GM23338 (cell line): ENCODE results near the gene LRMDA. TPM values are rescaled to one million over a fixed set of nuclear protein-coding genes. Genes with fewer than 3 reads are reported as not detected.

ENCODE experiments used
- ATAC-seq: fragments of 200-7000 bp; cut with Tn5 transposase; 3 replicates; pipeline ENCODE4 v1.9.1; 2020
- DNase-seq: peaks from one replicate; pipeline ENCODE4 v3.0.0-alpha.2; 2015; ENCODE audit warnings: low spot score
- H2AFZ ChIP-seq: fragments of 200-600 bp; sonication (generic); 2 replicates; pipeline ENCODE4 v1.8.0; 2016; ENCODE audit warnings: antibody characterized with exemption, mild to moderate bottlenecking, moderate library complexity
- H3F3A ChIP-seq: fragments of 200-600 bp; sonication (generic); replicated peaks from 2 replicates; pipeline ENCODE4 v1.8.0; 2017; ENCODE audit warnings: antibody characterized with exemption, mixed run types, low read depth
- H3K27ac ChIP-seq: fragments of 200-600 bp; sonication (generic); 2 replicates; pipeline ENCODE4 v1.6.1; 2016; ENCODE audit warnings: low read depth
- H3K27me3 ChIP-seq: fragments of 200-600 bp; sonication (generic); 2 replicates; pipeline ENCODE4 v1.8.0; 2016; ENCODE audit warnings: mild to moderate bottlenecking, mixed run types, moderate library complexity; ENCODE audit not compliant: insufficient read depth
- H3K36me3 ChIP-seq: fragments of 200-600 bp; sonication (generic); 2 replicates; pipeline ENCODE4 v1.8.0; 2016; ENCODE audit warnings: mild to moderate bottlenecking; ENCODE audit not compliant: insufficient read depth
- H3K4me1 ChIP-seq: fragments of 200-600 bp; sonication (generic); 2 replicates; pipeline ENCODE4 v1.8.0; 2016; ENCODE audit warnings: mild to moderate bottlenecking, moderate library complexity; ENCODE audit not compliant: insufficient read depth
- H3K4me2 ChIP-seq: fragments of 200-600 bp; sonication (generic); 2 replicates; pipeline ENCODE4 v1.7.1; 2017; ENCODE audit warnings: mixed run types
- H3K4me3 ChIP-seq: fragments of 200-600 bp; sonication (generic); 2 replicates; pipeline ENCODE4 v1.6.1; 2016; ENCODE audit warnings: mixed run types
- H3K79me2 ChIP-seq: fragments of 200-600 bp; sonication (generic); replicated peaks from 2 replicates; pipeline ENCODE4 v1.8.0; 2017; ENCODE audit warnings: mild to moderate bottlenecking; ENCODE audit not compliant: insufficient read depth
- H3K9me2 ChIP-seq: fragments of 200-600 bp; sonication (generic); 2 replicates; pipeline ENCODE4 v1.8.0; 2017; ENCODE audit not compliant: insufficient read depth
- H4K20me1 ChIP-seq: fragments of 200-600 bp; sonication (generic); replicated peaks from 2 replicates; pipeline ENCODE4 v1.8.0; 2017; ENCODE audit warnings: mild to moderate bottlenecking; ENCODE audit not compliant: insufficient read depth
- H3K27ac Mint-ChIP-seq: 2 replicates; pipeline ENCODE4 v1.8.0; 2020; ENCODE audit warnings: inconsistent platforms, mild to moderate bottlenecking, moderate library complexity, mixed read lengths
- H3K27me3 Mint-ChIP-seq: 3 replicates; pipeline ENCODE4 v1.8.0; 2022; ENCODE audit warnings: low read depth, mild to moderate bottlenecking, moderate library complexity, mixed read lengths, inconsistent platforms; ENCODE audit not compliant: insufficient read depth, poor library complexity
- H3K36me3 Mint-ChIP-seq: 3 replicates; pipeline ENCODE4 v1.8.0; 2021; ENCODE audit warnings: low read depth, mild to moderate bottlenecking, inconsistent platforms, moderate library complexity, mixed read lengths
- H3K4me1 Mint-ChIP-seq: 3 replicates; pipeline ENCODE4 v1.8.0; 2020; ENCODE audit warnings: mild to moderate bottlenecking, inconsistent platforms, mixed read lengths
- H3K4me3 Mint-ChIP-seq: 3 replicates; pipeline ENCODE4 v1.8.0; 2021; ENCODE audit warnings: moderate library complexity, mild to moderate bottlenecking, inconsistent platforms, mixed read lengths
- H3K9me3 Mint-ChIP-seq: 3 replicates; pipeline ENCODE4 v1.8.0; 2020; ENCODE audit warnings: moderate library complexity, mild to moderate bottlenecking, inconsistent platforms, mixed read lengths
- CREB1 ChIP-seq: fragments of 250-450 bp; sonication (Bioruptor Pico); IDR thresholded peaks from 2 replicates; pipeline ENCODE4 v1.5.0; 2020; ENCODE audit warnings: low read depth, mild to moderate bottlenecking, moderate library complexity
- CTCF ChIP-seq, 2 experiments: fragments of 200-600 bp in 1 of 2; sonication (generic) in 1 of 2; conservative IDR thresholded peaks; 2 replicates each; pipeline versions ENCODE4 v1.5.1 to v1.6.1; 2016 to 2017; ENCODE audit warnings: antibody characterized with exemption in 2 of 2, low read depth in 2 of 2, mild to moderate bottlenecking in 2 of 2, moderate library complexity in 1 of 2
- EZH2 ChIP-seq: fragments of 200-600 bp; sonication (generic); IDR thresholded peaks from one replicate; pipeline ENCODE4 v1.8.0; 2017; ENCODE audit warnings: antibody characterized with exemption, mild to moderate bottlenecking, low read depth; ENCODE audit not compliant: unreplicated experiment
- EZH2phosphoT487 ChIP-seq: fragments of 200-600 bp; sonication (generic); IDR thresholded peaks from one replicate; pipeline ENCODE4 v1.8.1; 2018; ENCODE audit warnings: antibody characterized with exemption; ENCODE audit not compliant: unreplicated experiment
- JUNB ChIP-seq: IDR thresholded peaks from one replicate; pipeline ENCODE4 v1.6.1; 2016; ENCODE audit warnings: antibody characterized with exemption; ENCODE audit not compliant: unreplicated experiment
- NANOG ChIP-seq: IDR thresholded peaks from 2 replicates; pipeline ENCODE4 v1.6.1; 2016; ENCODE audit warnings: antibody characterized with exemption, borderline replicate concordance
- POLR2AphosphoS5 ChIP-seq: IDR thresholded peaks from 2 replicates; pipeline ENCODE4 v1.6.1; 2016; ENCODE audit warnings: antibody characterized with exemption, low read depth
- STAT1 ChIP-seq: IDR thresholded peaks from one replicate; pipeline ENCODE4 v1.6.1; 2016; ENCODE audit warnings: antibody characterized with exemption; ENCODE audit not compliant: unreplicated experiment
- ZNF114 ChIP-seq: fragments of 250-450 bp; sonication (Bioruptor Pico); IDR thresholded peaks from 2 replicates; pipeline ENCODE4 v1.5.0; 2020; ENCODE audit warnings: mild to moderate bottlenecking, moderate library complexity
- ZNF331 ChIP-seq: fragments of 250-450 bp; sonication (Bioruptor Pico); IDR thresholded peaks from 2 replicates; pipeline ENCODE4 v1.5.0; 2020; ENCODE audit warnings: low read depth, mild to moderate bottlenecking, moderate library complexity
- polyA plus RNA-seq: library from polyadenylated mRNA; unstranded; fragments of >200 nt; fragmentation: Nextera tagmentation; extraction: Ambion mirVana; gene quantifications from 2 replicates; pipeline ENCODE4 v1.2.1, GENCODE V29; 2016
- total RNA-seq: library from RNA; depleted of rRNA; stranded (reverse); fragments of >200 nt; shearing (Covaris generic); gene quantifications from 2 replicates; pipeline ENCODE4 v1.2.3, GENCODE V29; 2014
- TF ChIP-seq, protein P1 (sequence below): IDR thresholded peaks from one replicate; pipeline ENCODE4 v1.6.1; 2018; ENCODE audit warnings: antibody characterized with exemption; ENCODE audit not compliant: unreplicated experiment
- TF ChIP-seq, protein P2 (sequence below): IDR thresholded peaks from 2 replicates; pipeline ENCODE4 v1.6.1; 2016; ENCODE audit warnings: antibody characterized with exemption

The LRMDA gene
- total and polyA plus RNA-seq, 2 experiments from 2014 or later, result 0.90 to 1.8 TPM

- Histone ChIP-seq H3K4me2 (no peak overlapping the region), H3K27me3 (no peaks in the 10 kb centered on the region), H3F3A (no peaks in the 10 kb centered on the region), H2AFZ (no peak overlapping the region), H3K79me2 (no peaks in the 10 kb centered on the region), H3K36me3 (no peaks in the 10 kb centered on the region), H3K4me1 (peaks cover 12% of the 10 kb centered on the region), H3K4me3 (no peak overlapping the region), H3K27ac (no peak overlapping the region), H4K20me1 (no peaks in the 10 kb centered on the region), H3K9me2 (peaks cover 6% of the 10 kb centered on the region; the same call in 1 of the 2 replicates)
- DNase-seq (no peak), ATAC-seq (no peak)
- Mint-ChIP-seq H3K27me3 (peaks cover 1% of the 10 kb centered on the region), H3K9me3 (peaks cover 3% of the 10 kb centered on the region; the same call in 1 of the 3 replicates), H3K4me1 (peaks cover 32% of the 10 kb centered on the region), H3K4me3 (no peak overlapping the region), H3K36me3 (peaks cover 5% of the 10 kb centered on the region), H3K27ac (no peak overlapping the region)
- TF ChIP-seq CREB1 (no peak), JUNB (no peak), CTCF (conservative IDR thresholded peaks at IDR 0.05; ENCODE audit: low read depth in 2 of 2) (no peak), EZH2phosphoT487 (no peak), ZNF114 (CRISPR knock-in tag) (no peak), POLR2AphosphoS5 (no peak), EZH2 (no peak), STAT1 (no peak), NANOG (no peak), ZNF331 (CRISPR knock-in tag) (no peak)
- TF ChIP-seq, protein P1, sequence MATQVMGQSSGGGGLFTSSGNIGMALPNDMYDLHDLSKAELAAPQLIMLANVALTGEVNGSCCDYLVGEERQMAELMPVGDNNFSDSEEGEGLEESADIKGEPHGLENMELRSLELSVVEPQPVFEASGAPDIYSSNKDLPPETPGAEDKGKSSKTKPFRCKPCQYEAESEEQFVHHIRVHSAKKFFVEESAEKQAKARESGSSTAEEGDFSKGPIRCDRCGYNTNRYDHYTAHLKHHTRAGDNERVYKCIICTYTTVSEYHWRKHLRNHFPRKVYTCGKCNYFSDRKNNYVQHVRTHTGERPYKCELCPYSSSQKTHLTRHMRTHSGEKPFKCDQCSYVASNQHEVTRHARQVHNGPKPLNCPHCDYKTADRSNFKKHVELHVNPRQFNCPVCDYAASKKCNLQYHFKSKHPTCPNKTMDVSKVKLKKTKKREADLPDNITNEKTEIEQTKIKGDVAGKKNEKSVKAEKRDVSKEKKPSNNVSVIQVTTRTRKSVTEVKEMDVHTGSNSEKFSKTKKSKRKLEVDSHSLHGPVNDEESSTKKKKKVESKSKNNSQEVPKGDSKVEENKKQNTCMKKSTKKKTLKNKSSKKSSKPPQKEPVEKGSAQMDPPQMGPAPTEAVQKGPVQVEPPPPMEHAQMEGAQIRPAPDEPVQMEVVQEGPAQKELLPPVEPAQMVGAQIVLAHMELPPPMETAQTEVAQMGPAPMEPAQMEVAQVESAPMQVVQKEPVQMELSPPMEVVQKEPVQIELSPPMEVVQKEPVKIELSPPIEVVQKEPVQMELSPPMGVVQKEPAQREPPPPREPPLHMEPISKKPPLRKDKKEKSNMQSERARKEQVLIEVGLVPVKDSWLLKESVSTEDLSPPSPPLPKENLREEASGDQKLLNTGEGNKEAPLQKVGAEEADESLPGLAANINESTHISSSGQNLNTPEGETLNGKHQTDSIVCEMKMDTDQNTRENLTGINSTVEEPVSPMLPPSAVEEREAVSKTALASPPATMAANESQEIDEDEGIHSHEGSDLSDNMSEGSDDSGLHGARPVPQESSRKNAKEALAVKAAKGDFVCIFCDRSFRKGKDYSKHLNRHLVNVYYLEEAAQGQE, result no peak
These were observed 901.9 kb downstream of the LRMDA start for GRCh38 chr10:76333326-76333725.

DNA sequence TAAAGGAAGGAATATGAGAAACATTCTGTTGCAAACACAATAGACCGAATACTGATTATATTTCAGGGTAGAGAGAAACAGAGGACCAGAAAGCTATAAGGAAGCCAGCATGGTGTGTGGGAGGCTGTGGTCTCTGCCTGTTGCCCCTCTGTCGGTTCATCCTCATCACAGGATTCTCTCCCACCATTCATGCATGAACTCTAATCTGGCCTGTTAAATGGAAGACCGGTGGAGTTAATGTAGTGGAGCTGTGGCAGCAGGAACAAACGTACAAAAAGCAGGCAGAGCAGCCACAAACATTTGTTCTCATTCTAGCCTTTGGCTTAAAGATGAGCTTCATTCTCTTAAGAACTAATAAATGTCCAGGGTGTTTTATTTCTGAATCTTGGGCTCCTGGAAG, 902.4 kb downstream of the LRMDA start:
- no peak overlapping the region for H3K4me3 ChIP-seq
- Mint-ChIP-seq H3K36me3 (peaks cover 5% of the 10 kb centered on the region), H3K9me3 (peaks cover 3% of the 10 kb centered on the region; the same call in 1 of the 3 replicates), H3K27ac (no peak overlapping the region), H3K4me1 (peaks cover 32% of the 10 kb centered on the region), H3K27me3 (peaks cover 1% of the 10 kb centered on the region), H3K4me3 (no peak overlapping the region)
- no peak for ATAC-seq
- DNase-seq, result no peak
- no peaks in the 10 kb centered on the region for H3K36me3 ChIP-seq
- H4K20me1 ChIP-seq, result no peaks in the 10 kb centered on the region
- H3K79me2 ChIP-seq, result no peaks in the 10 kb centered on the region
- H3K27me3 ChIP-seq, result no peaks in the 10 kb centered on the region
- H3K4me2 ChIP-seq, result no peak overlapping the region
- H3K9me2 ChIP-seq, result peaks cover 4% of the 10 kb centered on the region; the same call in 1 of the 2 replicates
- no peak overlapping the region for H3K27ac ChIP-seq
- H3K4me1 ChIP-seq, result peaks cover 12% of the 10 kb centered on the region
- no peaks in the 10 kb centered on the region for H3F3A ChIP-seq
- H2AFZ ChIP-seq, result no peak overlapping the region
- TF ChIP-seq CTCF (conservative IDR thresholded peaks at IDR 0.05; ENCODE audit: low read depth in 2 of 2), result no peak
- TF ChIP-seq STAT1, result no peak
- TF ChIP-seq, protein P2, sequence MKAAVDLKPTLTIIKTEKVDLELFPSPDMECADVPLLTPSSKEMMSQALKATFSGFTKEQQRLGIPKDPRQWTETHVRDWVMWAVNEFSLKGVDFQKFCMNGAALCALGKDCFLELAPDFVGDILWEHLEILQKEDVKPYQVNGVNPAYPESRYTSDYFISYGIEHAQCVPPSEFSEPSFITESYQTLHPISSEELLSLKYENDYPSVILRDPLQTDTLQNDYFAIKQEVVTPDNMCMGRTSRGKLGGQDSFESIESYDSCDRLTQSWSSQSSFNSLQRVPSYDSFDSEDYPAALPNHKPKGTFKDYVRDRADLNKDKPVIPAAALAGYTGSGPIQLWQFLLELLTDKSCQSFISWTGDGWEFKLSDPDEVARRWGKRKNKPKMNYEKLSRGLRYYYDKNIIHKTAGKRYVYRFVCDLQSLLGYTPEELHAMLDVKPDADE, result no peak
- TF ChIP-seq, protein P1, result no peak
- TF ChIP-seq CREB1, result no peak
- no peak for TF ChIP-seq NANOG
- TF ChIP-seq ZNF114 (CRISPR knock-in tag), result no peak
- TF ChIP-seq EZH2, result no peak
